K562 (cell line): ENCODE data around the gene TRIM65. TPM values are rescaled to one million over a fixed set of nuclear protein-coding genes. Genes with fewer than 3 reads are reported as not detected.

ENCODE experiments used
- HEY1 ChIP-seq: fragments of 250-450 bp; sonication (Bioruptor Pico); IDR thresholded peaks from 2 replicates; pipeline ENCODE4 v1.5.0; 2020; ENCODE audit warnings: mild to moderate bottlenecking, moderate library complexity, borderline replicate concordance
- HSF4 ChIP-seq: fragments of 250-450 bp; sonication (Bioruptor Pico); IDR thresholded peaks from 2 replicates; pipeline ENCODE4 v2.1.2; 2022; ENCODE audit warnings: mild to moderate bottlenecking, moderate library complexity, borderline replicate concordance
- KDM4B ChIP-seq, 2 experiments: fragments of 450-650 bp in 1 of 2; sonication (generic) in 1 of 2; IDR thresholded peaks; 2 replicates each; pipeline ENCODE4 v1.6.1; 2016 to 2017; ENCODE audit warnings: borderline replicate concordance in 2 of 2, antibody characterized with exemption in 1 of 2, low read depth in 1 of 2, mild to moderate bottlenecking in 1 of 2
- KLF10 ChIP-seq: fragments of 250-450 bp; sonication (Bioruptor Pico); IDR thresholded peaks from 2 replicates; pipeline ENCODE4 v1.6.1; 2021; ENCODE audit warnings: matching md5 sums
- LEF1 ChIP-seq: fragments of 450-650 bp; IDR thresholded peaks from 2 replicates; pipeline ENCODE4 v1.6.1; 2016; ENCODE audit warnings: mild to moderate bottlenecking
- MIER1 ChIP-seq: fragments of 450-650 bp; IDR thresholded peaks from 2 replicates; pipeline ENCODE4 v1.6.1; 2016; ENCODE audit warnings: antibody characterized with exemption, mild to moderate bottlenecking, low read depth
- MTA2 ChIP-seq: fragments of 450-650 bp; IDR thresholded peaks from 2 replicates; pipeline ENCODE4 v1.6.1; 2016; ENCODE audit warnings: low read depth
- PHB ChIP-seq: fragments of 250-450 bp; sonication (Bioruptor Pico); IDR thresholded peaks from 2 replicates; pipeline ENCODE4 v1.5.0; 2021
- PHF8 ChIP-seq: fragments of 200-600 bp; sonication (generic); IDR thresholded peaks from 2 replicates; pipeline ENCODE4 v1.6.1; 2012; ENCODE audit warnings: mixed run types, mild to moderate bottlenecking, inconsistent platforms, low read length, moderate library complexity, borderline replicate concordance
- POLR3A ChIP-seq: IDR thresholded peaks from 2 replicates; pipeline ENCODE4 v1.6.1; 2011; ENCODE audit warnings: borderline replicate concordance, mild to moderate bottlenecking, moderate library complexity; ENCODE audit not compliant: insufficient read length, insufficient read depth; ENCODE audit errors: extremely low read depth
- RHOXF2B ChIP-seq: fragments of 250-450 bp; sonication (Bioruptor Pico); conservative IDR thresholded peaks from 2 replicates; pipeline ENCODE4 v1.5.1; 2021
- RNF2 ChIP-seq: sonication (generic); IDR thresholded peaks from 2 replicates; pipeline ENCODE4 v1.6.1; 2016
- SMARCB1 ChIP-seq: IDR thresholded peaks from 2 replicates; pipeline ENCODE4 v1.6.1; 2011; ENCODE audit warnings: improper control_type of control experiment, low read depth; ENCODE audit not compliant: insufficient read length
- SMARCC2 ChIP-seq: fragments of 450-650 bp; IDR thresholded peaks from 2 replicates; pipeline ENCODE4 v1.6.1; 2017; ENCODE audit warnings: antibody characterized with exemption, moderate library complexity, mild to moderate bottlenecking, low read depth
- ZNF75A ChIP-seq: fragments of 450-650 bp; formaldehyde crosslinking; IDR thresholded peaks from 2 replicates; pipeline ENCODE4 v1.4.0; 2020; ENCODE audit warnings: mild to moderate bottlenecking
- ZNF766 ChIP-seq: fragments of 200-800 bp; sonication (Bioruptor generic); conservative IDR thresholded peaks from 2 replicates; pipeline ENCODE4 v1.6.1; 2016; ENCODE audit warnings: missing genetic modification characterization, missing compliant biosample characterization
- polyA plus RNA-seq, 8 experiments: library from polyadenylated mRNA; depleted of rRNA in 4 of 8; stranded (reverse) in 5 of 8; unstranded in 3 of 8; fragments of >200 nt; fragmentation: Nextera tagmentation in 2 of 8; fragmentation: Illumina TruSeq in 1 of 8; extraction: Ambion mirVana in 2 of 8; extraction: Trizol in 1 of 8; gene quantifications; 2 replicates each; pipeline versions ENCODE4 v1.2.1 to v1.2.3, GENCODE V29; 2011 to 2014; ENCODE audit warnings: inconsistent platforms in 1 of 8, missing spikeins in 1 of 8
- total RNA-seq, 7 experiments: library from RNA; depleted of rRNA in 6 of 7; stranded (reverse); fragments of >200 nt in 6 of 7; fragmentation: Illumina TruSeq in 2 of 7; extraction: Trizol in 2 of 7; gene quantifications; 2 replicates each; pipeline versions ENCODE4 v1.2.1 to v1.2.3, GENCODE V29; 2011 to 2021; ENCODE audit warnings: low replicate concordance in 1 of 7
- TF ChIP-seq, protein P1 (sequence below): fragments of 450-650 bp; IDR thresholded peaks from 2 replicates; pipeline ENCODE4 v1.6.1; 2018; ENCODE audit not compliant: partially characterized antibody
- TF ChIP-seq, protein P2 (sequence below): sonication (generic); formaldehyde crosslinking; IDR thresholded peaks from 2 replicates; pipeline ENCODE4 v1.8.0; 2022; ENCODE audit warnings: mild to moderate bottlenecking, missing genetic modification reagents
- TF ChIP-seq, protein P3 (sequence below): fragments of 250-450 bp; sonication (Bioruptor Pico); IDR thresholded peaks from 2 replicates; pipeline ENCODE4 v1.8.0; 2021; ENCODE audit warnings: moderate library complexity, mild to moderate bottlenecking, inconsistent platforms

Gene TRIM65
- total and polyA plus RNA-seq, 9 of the 15 experiments (the other 6 are each of a cell fraction or from before 2014, with no cell fraction given), result 2.8 to 45.7 (median 22.9) TPM

DNA sequence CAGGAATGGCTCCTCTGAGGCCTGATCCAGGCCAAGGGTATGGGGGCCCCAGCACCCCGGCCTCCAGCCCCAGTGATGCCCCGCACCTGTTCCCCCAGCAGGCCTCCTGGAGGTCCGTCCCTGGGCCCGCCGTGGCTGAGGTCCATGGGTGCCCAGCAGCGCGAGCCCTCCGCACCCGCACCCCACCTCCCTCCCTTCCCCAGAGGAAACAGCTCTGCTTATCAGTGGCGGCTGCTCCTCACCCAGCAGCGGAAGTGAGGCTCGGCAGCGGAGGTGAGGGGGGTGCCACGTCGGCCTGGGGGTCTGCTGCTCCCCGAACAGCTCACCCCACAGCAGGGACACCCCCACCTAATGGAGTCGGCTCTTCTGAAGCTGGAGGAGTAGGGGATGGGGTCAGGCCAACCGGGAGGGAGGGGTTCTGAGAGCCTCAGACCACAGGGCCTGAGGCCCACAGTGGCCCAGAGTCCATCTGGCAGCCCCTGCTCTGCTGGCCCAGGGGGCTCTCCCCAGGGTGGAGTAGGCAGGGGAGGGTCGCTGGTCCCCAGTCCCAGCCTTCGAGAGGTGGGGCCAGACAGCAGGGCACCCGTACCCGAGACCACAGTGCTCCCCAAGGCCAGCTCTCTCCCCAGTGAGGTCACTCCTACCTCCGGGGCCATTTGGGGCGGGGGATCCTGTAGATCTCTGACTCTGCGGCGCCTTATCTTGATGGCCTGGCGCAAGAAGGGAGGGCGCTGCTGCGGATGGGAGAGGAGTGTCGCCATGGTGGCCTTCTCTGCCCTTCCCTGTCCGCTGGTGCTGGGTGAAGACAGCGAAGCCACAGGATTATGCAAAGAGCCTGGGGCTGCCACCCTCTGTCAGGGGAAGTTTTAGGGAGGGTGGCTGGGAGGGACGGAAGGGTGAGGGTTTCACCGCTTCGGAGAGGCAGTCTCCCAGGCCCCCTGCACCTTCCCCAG, 52.9 kb downstream of the TRIM65 start, which contains the start of gene UNC13D (continued):
- TF ChIP-seq, protein P1, sequence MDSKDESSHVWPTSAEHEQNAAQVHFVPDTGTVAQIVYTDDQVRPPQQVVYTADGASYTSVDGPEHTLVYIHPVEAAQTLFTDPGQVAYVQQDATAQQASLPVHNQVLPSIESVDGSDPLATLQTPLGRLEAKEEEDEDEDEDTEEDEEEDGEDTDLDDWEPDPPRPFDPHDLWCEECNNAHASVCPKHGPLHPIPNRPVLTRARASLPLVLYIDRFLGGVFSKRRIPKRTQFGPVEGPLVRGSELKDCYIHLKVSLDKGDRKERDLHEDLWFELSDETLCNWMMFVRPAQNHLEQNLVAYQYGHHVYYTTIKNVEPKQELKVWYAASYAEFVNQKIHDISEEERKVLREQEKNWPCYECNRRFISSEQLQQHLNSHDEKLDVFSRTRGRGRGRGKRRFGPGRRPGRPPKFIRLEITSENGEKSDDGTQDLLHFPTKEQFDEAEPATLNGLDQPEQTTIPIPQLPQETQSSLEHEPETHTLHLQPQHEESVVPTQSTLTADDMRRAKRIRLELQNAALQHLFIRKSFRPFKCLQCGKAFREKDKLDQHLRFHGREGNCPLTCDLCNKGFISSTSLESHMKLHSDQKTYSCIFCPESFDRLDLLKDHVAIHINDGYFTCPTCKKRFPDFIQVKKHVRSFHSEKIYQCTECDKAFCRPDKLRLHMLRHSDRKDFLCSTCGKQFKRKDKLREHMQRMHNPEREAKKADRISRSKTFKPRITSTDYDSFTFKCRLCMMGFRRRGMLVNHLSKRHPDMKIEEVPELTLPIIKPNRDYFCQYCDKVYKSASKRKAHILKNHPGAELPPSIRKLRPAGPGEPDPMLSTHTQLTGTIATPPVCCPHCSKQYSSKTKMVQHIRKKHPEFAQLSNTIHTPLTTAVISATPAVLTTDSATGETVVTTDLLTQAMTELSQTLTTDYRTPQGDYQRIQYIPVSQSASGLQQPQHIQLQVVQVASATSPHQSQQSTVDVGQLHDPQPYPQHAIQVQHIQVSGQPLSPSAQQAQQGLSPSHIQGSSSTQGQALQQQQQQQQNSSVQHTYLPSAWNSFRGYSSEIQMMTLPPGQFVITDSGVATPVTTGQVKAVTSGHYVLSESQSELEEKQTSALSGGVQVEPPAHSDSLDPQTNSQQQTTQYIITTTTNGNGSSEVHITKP, result peak; percentile 94
- TF ChIP-seq KLF10 (CRISPR knock-in tag) (no peak), RNF2 (peak; percentile 63; the same call in 1 of the 2 replicates), SMARCC2 (peak; percentile 41; the same call in 1 of the 2 replicates), ZNF75A (CRISPR knock-in tag) (0 out of 2 replicates have a peak, but pooled peaks have one; percentile 32), KDM4B (IDR thresholded peaks at IDR 0.05; ENCODE audit: borderline replicate concordance in 2 of 2, low read depth in 1 of 2) (no peak; a peak in 1 of 4 replicates), MIER1 (no peak), PHF8 (peak; percentile 81), LEF1 (0 out of 2 replicates have a peak, but pooled peaks have one; percentile 46), MTA2 (0 out of 2 replicates have a peak, but pooled peaks have one; percentile 20), HSF4 (0 out of 2 replicates have a peak, but pooled peaks have one; percentile 10), PHB (CRISPR knock-in tag) (0 out of 2 replicates have a peak, but pooled peaks have one; percentile 80), SMARCB1 (no peak), HEY1 (CRISPR knock-in tag) (no peak), POLR3A (no peak), ZNF766 (no peak), RHOXF2B (CRISPR knock-in tag) (no peak; the same call in 1 of the 2 replicates)
- TF ChIP-seq, protein P2, sequence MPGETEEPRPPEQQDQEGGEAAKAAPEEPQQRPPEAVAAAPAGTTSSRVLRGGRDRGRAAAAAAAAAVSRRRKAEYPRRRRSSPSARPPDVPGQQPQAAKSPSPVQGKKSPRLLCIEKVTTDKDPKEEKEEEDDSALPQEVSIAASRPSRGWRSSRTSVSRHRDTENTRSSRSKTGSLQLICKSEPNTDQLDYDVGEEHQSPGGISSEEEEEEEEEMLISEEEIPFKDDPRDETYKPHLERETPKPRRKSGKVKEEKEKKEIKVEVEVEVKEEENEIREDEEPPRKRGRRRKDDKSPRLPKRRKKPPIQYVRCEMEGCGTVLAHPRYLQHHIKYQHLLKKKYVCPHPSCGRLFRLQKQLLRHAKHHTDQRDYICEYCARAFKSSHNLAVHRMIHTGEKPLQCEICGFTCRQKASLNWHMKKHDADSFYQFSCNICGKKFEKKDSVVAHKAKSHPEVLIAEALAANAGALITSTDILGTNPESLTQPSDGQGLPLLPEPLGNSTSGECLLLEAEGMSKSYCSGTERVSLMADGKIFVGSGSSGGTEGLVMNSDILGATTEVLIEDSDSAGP (CRISPR knock-in tag), result no peak
- TF ChIP-seq, protein P3, sequence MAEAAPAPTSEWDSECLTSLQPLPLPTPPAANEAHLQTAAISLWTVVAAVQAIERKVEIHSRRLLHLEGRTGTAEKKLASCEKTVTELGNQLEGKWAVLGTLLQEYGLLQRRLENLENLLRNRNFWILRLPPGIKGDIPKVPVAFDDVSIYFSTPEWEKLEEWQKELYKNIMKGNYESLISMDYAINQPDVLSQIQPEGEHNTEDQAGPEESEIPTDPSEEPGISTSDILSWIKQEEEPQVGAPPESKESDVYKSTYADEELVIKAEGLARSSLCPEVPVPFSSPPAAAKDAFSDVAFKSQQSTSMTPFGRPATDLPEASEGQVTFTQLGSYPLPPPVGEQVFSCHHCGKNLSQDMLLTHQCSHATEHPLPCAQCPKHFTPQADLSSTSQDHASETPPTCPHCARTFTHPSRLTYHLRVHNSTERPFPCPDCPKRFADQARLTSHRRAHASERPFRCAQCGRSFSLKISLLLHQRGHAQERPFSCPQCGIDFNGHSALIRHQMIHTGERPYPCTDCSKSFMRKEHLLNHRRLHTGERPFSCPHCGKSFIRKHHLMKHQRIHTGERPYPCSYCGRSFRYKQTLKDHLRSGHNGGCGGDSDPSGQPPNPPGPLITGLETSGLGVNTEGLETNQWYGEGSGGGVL (CRISPR knock-in tag), result no peak
